HUDEP-2 (cell line): ENCODE measurements around the gene SRRM2.

Source experiments
- DNase-seq, 76 experiments: peaks; one replicate each; lab custom pipeline; 2025; ENCODE audit not compliant: unreplicated experiment in 76 of 76; lab: John Stamatoyannopoulos, UW

SRRM2 gene

GRCh38 chr16:2775131-2775716 is 22.8 kb downstream of the SRRM2 start:
- DNase-seq: no peak

GRCh38 chr16:2775765-2776499 is 23.5 kb downstream of the SRRM2 start:
- no peak for DNase-seq

GRCh38 chr16:2776500-2777139 is 24.2 kb downstream of the SRRM2 start:
- peak in 1 of 76 experiments; percentile 58 for DNase-seq

- peak in 68 of 76 experiments; percentile 11 to 87 (median 71) for DNase-seq
Observed at GRCh38 chr16:2777231-2777902, 24.9 kb downstream of the SRRM2 start, which contains the start of gene ELOB. TSS of gene ELOB (minus strand) at chr16:2777280. CDS start at chr16:2777239, 41 bp downstream.

DNA sequence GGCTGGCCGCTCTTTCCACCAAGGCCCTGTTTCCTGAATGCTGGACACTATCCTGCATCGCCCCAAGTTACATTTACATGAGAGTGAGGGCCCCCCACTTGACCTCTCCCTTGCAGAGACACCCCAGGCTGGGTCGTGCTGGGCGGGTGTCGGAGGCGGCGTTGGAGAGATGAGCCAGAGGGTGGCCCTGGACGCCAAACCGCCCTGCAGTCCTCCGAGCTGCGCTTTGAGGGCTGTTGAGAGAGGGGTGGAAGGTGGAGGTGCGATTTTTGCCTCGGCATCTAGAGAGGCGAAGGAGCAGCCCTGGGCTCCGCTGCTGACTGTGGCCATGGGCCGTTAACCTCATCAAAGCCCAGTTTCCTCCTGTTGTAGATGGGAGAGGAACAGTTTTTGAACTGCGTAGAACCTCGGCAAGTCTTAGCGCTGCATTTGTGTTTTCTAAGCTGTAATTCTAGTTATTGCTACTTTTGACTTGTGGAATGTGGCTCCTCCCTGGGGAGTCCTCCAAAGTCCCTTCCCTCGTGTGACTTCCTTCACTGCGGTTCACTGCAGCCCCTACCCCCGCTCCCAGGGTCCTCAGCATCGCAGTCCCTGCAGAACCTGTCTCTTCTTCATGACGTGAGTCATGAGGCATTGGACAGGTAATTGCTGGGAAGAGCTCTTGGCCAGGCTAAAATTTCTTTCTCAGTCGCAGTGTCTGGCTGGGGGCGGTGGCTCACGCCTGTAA is 25.6 kb downstream of the SRRM2 start:
- peak in 17 of 76 experiments; percentile 12 to 81 (median 37) for DNase-seq

- DNase-seq: no peak
Observed at GRCh38 chr16:2778630-2778958, 26.2 kb downstream of the SRRM2 start.

DNA sequence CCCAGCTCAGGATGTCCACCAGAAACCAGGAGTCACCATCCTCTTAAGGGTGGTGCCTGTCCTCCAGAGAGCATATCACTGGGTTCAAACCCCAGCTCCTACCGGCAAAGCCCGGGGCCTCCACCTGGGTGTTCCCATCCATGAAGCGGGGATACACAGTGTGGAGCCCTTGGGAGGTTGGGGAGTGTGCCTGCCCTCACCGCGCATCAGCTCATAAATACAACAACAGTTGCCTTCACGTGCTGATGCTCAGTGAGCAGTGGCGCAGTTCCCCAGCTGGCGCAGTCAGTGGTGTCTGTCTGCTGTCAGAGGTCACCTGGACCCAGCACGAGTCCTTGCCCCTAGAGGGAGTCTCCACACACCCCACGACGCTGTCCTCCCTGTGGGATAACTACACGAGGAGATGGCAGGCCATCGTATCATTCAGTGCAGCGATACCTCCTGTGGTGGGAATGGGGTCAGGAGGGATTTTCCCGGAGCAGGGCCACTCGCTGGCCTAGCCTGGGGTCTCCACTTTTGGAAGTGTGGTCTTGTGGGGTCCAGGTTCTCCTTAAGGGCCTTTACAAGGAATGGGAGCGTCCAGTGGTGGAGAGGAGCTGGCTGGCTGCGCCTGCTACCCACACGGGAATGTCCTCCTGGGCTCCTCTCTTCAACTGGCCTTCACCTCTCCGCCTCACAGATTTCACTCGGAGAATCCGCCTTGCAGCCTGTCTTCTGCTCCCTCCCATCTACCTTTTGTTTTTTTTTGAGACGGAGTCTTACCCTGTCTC is 26.9 kb downstream of the SRRM2 start:
- no peak for DNase-seq

GRCh38 chr16:2779978-2780898 is 27.8 kb downstream of the SRRM2 start:
- no peak for DNase-seq

GRCh38 chr16:2782583-2783351 is 30.3 kb downstream of the SRRM2 start:
- no peak for DNase-seq

DNA sequence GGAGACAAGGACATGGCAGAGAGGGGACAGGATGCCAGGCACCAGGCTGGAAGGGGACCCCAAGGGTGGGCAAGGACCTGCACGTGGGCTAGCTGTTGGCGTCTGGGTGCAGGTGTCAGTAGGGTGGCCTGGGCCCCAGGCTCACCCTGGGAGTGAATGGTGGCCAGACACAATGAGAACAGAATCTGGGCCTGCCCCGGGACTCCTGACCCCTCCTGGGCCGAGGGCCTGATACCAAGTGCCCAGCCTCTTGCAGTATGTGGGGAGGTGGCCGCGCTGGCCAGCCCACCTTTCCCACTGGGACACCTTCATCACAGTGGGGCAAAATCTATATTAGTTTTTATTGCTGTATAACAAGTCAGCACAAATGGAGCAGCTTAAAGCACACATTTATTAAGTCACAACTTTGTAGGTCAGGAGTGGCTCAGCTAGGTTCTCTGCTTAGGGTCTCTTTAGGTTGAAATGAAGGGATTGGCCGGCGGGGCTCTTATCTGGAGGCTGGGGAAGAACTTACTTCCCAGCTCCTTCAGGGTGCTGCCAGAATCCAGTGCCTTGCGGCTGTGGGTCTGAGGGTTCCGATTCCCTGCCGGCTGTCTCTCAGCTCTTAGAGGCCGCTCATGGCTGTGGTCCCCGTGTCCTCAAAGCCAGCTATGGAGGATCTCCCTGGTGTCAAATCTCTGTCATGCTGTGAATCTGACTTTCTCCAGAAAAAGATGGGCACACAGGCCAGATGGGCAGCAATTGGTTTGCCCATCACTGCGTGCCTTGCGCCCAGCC is 31.3 kb downstream of the SRRM2 start:
- DNase-seq: no peak

DNA sequence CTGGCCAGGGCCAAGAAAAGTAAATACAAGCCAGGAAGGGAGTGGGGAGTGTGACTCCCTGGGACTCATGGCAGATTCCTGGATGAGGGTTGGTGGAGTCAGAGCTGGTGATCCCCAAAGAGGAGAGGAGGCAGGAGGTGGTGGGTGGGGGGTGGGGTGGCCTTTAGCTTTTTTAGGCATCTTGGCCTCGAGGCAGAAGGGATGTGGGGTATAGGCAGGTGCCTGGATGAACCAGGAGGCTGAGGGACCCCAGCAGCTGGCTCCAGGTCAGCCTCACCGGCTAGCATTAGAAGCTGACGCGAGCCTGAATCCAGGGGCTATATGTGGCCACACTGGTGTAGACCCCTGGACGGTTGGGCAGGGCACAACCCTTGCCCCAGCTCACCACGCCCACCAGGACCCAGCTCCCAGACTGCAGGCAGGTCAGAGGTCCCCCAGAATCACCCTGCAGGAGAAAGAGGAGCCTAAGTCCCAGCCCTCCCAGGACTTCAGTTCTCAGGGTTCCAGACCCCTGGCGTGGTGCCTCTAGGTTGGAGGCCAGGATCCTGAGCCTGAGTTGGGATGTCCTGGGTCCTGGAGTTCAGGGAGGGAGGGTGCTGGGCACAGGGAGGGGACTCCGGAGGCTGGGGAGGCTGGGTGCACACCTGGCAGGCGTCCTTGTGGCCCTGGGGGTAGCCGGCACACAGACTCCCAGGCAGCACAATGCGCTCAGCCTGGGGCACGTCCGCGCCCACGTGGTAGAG is 32.1 kb downstream of the SRRM2 start:
- no peak for DNase-seq

- DNase-seq: no peak
Observed at GRCh38 chr16:2785101-2785991, 32.9 kb downstream of the SRRM2 start.

DNA sequence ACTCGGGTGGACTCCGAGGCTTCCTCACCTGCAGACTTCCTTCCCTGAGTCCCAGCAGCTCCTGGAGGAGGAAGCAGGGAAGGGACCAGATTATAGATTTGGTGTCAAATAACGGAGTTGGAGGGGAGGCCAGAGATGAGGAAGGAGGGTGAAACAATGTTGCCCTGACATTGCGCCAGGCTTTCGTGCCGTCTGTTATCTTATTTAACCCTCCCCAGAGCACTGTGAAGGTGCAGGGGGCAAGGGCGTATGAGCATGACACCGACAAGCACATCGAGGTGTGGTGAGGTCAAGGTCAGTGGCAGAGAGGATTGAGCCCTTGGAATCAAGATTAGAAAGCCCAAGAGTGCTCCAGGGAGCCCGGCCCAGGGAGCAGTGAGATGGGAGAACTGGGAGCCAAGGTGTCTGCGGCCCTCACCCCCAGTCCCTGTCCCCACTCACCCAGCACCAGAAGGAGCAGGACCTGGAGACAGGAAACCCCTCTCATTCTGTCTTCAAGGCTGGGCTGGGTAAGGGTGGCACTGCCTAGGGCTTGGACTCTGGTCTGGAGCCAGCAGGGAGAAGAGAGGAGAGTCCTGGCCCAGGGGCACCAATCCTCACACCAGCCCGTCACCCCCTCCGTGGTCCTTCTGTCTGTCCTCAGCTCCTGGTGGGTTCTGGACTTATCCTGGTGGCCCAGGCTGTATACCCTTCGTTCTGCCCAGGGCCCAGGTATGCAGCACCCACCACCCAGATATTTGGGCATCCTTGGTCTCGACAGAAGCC is 33.8 kb downstream of the SRRM2 start:
- DNase-seq: no peak

DNA sequence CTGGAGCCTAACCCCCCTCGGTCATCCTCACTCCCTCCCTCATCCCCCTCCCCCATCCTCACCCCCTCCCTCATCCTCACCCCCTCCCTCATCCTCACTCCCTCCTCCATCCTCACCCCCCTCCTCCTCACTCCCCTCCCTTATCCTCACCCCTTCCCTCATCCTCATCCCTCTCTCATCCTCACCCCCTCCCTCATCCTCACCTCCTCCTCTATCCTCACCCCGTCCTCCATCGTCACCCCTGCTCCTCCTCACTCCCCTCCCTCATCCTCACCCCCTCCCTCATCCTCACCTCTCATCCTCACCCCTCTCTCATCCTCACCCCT is 34.4 kb downstream of the SRRM2 start:
- no peak for DNase-seq

DNA sequence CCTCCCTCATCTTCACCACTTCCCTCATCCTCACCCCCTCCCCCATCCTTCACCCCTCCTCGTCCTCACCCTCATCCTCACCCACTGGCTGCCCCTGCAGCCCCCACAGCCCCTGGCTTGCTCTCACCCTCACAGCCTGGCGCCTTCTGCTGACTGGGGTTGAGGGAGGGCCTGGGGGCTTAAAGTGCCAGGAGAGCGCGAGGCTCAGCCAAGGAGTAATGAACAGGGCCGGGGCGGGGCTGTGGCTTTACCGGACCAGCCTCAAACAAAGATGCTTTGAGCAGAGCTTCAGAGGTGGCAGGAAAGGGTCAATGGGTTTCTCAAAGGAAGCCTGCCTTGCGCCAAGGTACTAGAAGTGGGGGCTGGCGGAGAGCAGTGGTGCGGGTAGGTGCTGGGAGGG is 35.0 kb downstream of the SRRM2 start, which contains the start of gene PRSS33:
TSS of gene PRSS33 (minus strand) at position 155 of the 400 bp plus-strand sequence. CDS start 1,013 bp downstream, outside the sequence.
- DNase-seq: no peak
